CD4-positive, alpha-beta T cell treated with Interleukin-17A for 1 hour (primary cell): ENCODE data around the gene LRP1B.
"Not testable (repeated sequence)": the region's sequence is repeated elsewhere in the genome, so short reads cannot be mapped to it uniquely, and the experiment has no call there.

Source experiments
- DNase-seq: peaks from one replicate; pipeline ENCODE4 v3.0.0-alpha.2; 2020

The LRP1B gene

GRCh38 chr2:140472676-140473075 is 1658.1 kb downstream of the LRP1B start:
- DNase-seq = no peak

GRCh38 chr2:140465301-140465700 is 1665.5 kb downstream of the LRP1B start:
- DNase-seq = no peak

GRCh38 chr2:140462990-140463389 is 1667.8 kb downstream of the LRP1B start:
- no peak for DNase-seq

- no peak for DNase-seq
Observed at GRCh38 chr2:140457483-140457882, 1673.3 kb downstream of the LRP1B start.

GRCh38 chr2:140455315-140455714 is 1675.5 kb downstream of the LRP1B start:
- no peak for DNase-seq

GRCh38 chr2:140454717-140455116 is 1676.1 kb downstream of the LRP1B start:
- DNase-seq = no peak

GRCh38 chr2:140451324-140451723 is 1679.5 kb downstream of the LRP1B start:
- DNase-seq = no peak

- no peak for DNase-seq
Observed at GRCh38 chr2:140442319-140442718, 1688.5 kb downstream of the LRP1B start.

GRCh38 chr2:140440815-140441214 is 1690.0 kb downstream of the LRP1B start:
- no peak for DNase-seq

- no peak for DNase-seq
Observed at GRCh38 chr2:140436936-140437335, 1693.9 kb downstream of the LRP1B start.

- DNase-seq = not testable (repeated sequence)
Observed at GRCh38 chr2:140427033-140427432, 1703.8 kb downstream of the LRP1B start.

- no peak for DNase-seq
Observed at GRCh38 chr2:140424471-140424870, 1706.3 kb downstream of the LRP1B start.

- DNase-seq = no peak
Observed at GRCh38 chr2:140422759-140423158, 1708.1 kb downstream of the LRP1B start.

GRCh38 chr2:140417504-140417903 is 1713.3 kb downstream of the LRP1B start:
- no peak for DNase-seq

- no peak for DNase-seq
Observed at GRCh38 chr2:140416577-140416976, 1714.2 kb downstream of the LRP1B start.

- not testable (repeated sequence) for DNase-seq
Observed at GRCh38 chr2:140415035-140415434, 1715.8 kb downstream of the LRP1B start.

- DNase-seq = no peak
Observed at GRCh38 chr2:140410695-140411094, 1720.1 kb downstream of the LRP1B start.

GRCh38 chr2:140401056-140401455 is 1729.8 kb downstream of the LRP1B start:
- no peak for DNase-seq

GRCh38 chr2:140392824-140393223 is 1738.0 kb downstream of the LRP1B start:
- DNase-seq = no peak

- DNase-seq = no peak
Observed at GRCh38 chr2:140384946-140385345, 1745.9 kb downstream of the LRP1B start.

GRCh38 chr2:140383781-140384180 is 1747.0 kb downstream of the LRP1B start:
- no peak for DNase-seq

GRCh38 chr2:140376686-140377085 is 1754.1 kb downstream of the LRP1B start:
- DNase-seq = no peak

- no peak for DNase-seq
Observed at GRCh38 chr2:140363131-140363530, 1767.7 kb downstream of the LRP1B start.

GRCh38 chr2:140362361-140362760 is 1768.5 kb downstream of the LRP1B start:
- DNase-seq = no peak

- no peak for DNase-seq
Observed at GRCh38 chr2:140359056-140359771, 1771.6 kb downstream of the LRP1B start.
